ENCODE data around the gene NCKAP5.

Gene NCKAP5

DNA sequence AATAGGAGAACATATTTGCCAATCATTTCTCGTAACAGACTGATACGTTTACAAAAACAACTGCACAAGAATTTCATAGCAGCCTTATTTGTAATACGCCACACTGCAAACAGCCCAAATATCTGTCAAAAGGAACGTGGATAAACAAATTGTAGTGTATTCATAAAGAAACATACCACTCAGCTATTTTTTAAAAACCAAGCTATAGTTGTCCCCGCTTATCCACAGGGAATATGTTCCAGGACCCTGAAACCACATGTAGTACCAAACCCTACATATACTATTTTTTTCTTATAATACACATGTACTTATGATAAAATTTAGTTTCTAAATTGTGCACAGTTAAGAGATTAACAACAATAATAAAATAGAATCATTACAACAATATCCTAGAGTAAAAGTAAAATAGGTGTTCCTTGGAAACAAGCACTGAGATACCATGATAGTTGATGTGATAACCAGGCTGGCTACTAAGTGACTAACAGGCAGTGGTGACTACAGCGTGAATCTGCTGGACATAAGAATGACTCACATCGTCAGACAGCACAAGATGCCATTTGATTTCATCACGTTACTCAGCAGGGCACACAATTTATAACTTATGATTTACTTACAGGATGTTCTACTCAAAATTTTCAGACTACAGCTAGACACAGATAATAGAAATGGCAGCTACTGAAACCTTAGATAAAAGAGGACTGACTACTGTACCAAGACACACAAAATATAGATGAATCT, 367.4 kb downstream of the NCKAP5 start:
- Histone ChIP-seq H3K4me1 (ENCODE audit: insufficient read depth, low read length) (no peaks in the 10 kb centered on the region), H3K27me3 (ENCODE audit: insufficient read depth, low read length) (no peaks in the 10 kb centered on the region), H3K9ac (ENCODE audit: low read depth, low read length) (no peak overlapping the region), H3K27ac (ENCODE audit: low read depth, low read length) (no peak overlapping the region), H3K36me3 (ENCODE audit: insufficient read depth, low read length) (no peaks in the 10 kb centered on the region), H3K4me3 (ENCODE audit: low read length) (no peak overlapping the region), H3K9me3 (ENCODE audit: insufficient read depth, low read depth, low read length) (peaks cover under 1% of the 10 kb centered on the region; the same call in 1 of the 2 replicates)
- 92% methylated on average over 8 of the region's 8 CpGs for WGBS

GRCh38 chr2:133198678-133199077, 369.6 kb downstream of the NCKAP5 start:
- Histone ChIP-seq H3K4me3 (ENCODE audit: low read length) (no peak overlapping the region), H3K36me3 (ENCODE audit: insufficient read depth, low read length) (no peaks in the 10 kb centered on the region), H3K9me3 (ENCODE audit: insufficient read depth, low read depth, low read length) (no peaks in the 10 kb centered on the region), H3K27me3 (ENCODE audit: insufficient read depth, low read length) (no peaks in the 10 kb centered on the region), H3K4me1 (ENCODE audit: insufficient read depth, low read length) (no peaks in the 10 kb centered on the region), H3K27ac (ENCODE audit: low read depth, low read length) (no peak overlapping the region), H3K9ac (ENCODE audit: low read depth, low read length) (no peak overlapping the region)
- WGBS, result no CpG with 5 or more reads among the region's 1 CpG

- H3K27ac ChIP-seq (ENCODE audit: low read depth, low read length), result no peak overlapping the region
- 0 out of 2 replicates have a peak, but pooled peaks cover 2% of the 10 kb centered on the region for H3K9me3 ChIP-seq (ENCODE audit: insufficient read depth, low read depth, low read length)
- 82% methylated on average over 2 of the region's 2 CpGs for WGBS
- no peaks in the 10 kb centered on the region for H3K27me3 ChIP-seq (ENCODE audit: insufficient read depth, low read length)
- no peak overlapping the region for H3K9ac ChIP-seq (ENCODE audit: low read depth, low read length)
- no peaks in the 10 kb centered on the region for H3K36me3 ChIP-seq (ENCODE audit: insufficient read depth, low read length)
- H3K4me1 ChIP-seq (ENCODE audit: insufficient read depth, low read length), result no peaks in the 10 kb centered on the region
- H3K4me3 ChIP-seq (ENCODE audit: low read length), result no peak overlapping the region
Observed at GRCh38 chr2:133197156-133197555, 371.1 kb downstream of the NCKAP5 start.

DNA sequence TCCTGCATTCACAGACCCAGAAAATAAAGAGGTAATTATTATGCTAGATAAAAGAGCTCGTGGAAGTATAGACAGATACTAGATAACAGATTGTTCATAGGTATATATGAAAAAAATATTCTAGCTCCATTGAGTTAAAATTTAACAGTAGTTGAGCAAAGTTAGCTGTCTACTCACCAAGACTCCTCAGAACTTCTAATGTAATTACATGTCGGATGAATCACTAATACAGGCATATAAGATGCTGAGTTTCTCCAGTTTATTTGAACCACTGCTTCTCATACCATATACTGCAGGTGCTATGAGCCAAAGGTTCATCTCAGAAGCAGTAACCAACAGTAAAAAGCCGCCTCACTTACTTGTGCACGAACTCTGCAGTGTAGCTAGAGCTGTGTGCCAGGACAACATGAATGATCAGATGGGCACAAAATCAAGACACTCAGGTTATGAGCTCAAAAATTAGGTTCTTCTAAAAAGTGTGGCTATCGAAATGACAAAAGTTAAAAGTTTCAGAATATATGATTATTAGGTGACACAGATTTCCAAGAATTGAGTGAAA, 373.4 kb downstream of the NCKAP5 start:
- no peaks in the 10 kb centered on the region for H3K36me3 ChIP-seq (ENCODE audit: insufficient read depth, low read length)
- WGBS, result 94% methylated on average over 4 of the region's 5 CpGs
- no peak overlapping the region for H3K4me3 ChIP-seq (ENCODE audit: low read length)
- H3K9me3 ChIP-seq (ENCODE audit: insufficient read depth, low read depth, low read length), result 0 out of 2 replicates have a peak, but pooled peaks cover 2% of the 10 kb centered on the region
- H3K27ac ChIP-seq (ENCODE audit: low read depth, low read length), result no peak overlapping the region
- no peaks in the 10 kb centered on the region for H3K27me3 ChIP-seq (ENCODE audit: insufficient read depth, low read length)
- no peak overlapping the region for H3K9ac ChIP-seq (ENCODE audit: low read depth, low read length)
- no peaks in the 10 kb centered on the region for H3K4me1 ChIP-seq (ENCODE audit: insufficient read depth, low read length)

GRCh38 chr2:133194362-133194655, 374.0 kb downstream of the NCKAP5 start:
- Histone ChIP-seq H3K4me3 (ENCODE audit: low read length) (no peak overlapping the region), H3K9ac (ENCODE audit: low read depth, low read length) (no peak overlapping the region), H3K9me3 (ENCODE audit: insufficient read depth, low read depth, low read length) (0 out of 2 replicates have a peak, but pooled peaks cover 2% of the 10 kb centered on the region), H3K27me3 (ENCODE audit: insufficient read depth, low read length) (no peaks in the 10 kb centered on the region), H3K36me3 (ENCODE audit: insufficient read depth, low read length) (no peaks in the 10 kb centered on the region), H3K4me1 (ENCODE audit: insufficient read depth, low read length) (no peaks in the 10 kb centered on the region), H3K27ac (ENCODE audit: low read depth, low read length) (no peak overlapping the region)
- WGBS, result 94% methylated on average over 4 of the region's 4 CpGs

- H3K36me3 ChIP-seq (ENCODE audit: insufficient read depth, low read length), result no peaks in the 10 kb centered on the region
- no peak overlapping the region for H3K9ac ChIP-seq (ENCODE audit: low read depth, low read length)
- no peaks in the 10 kb centered on the region for H3K27me3 ChIP-seq (ENCODE audit: insufficient read depth, low read length)
- H3K27ac ChIP-seq (ENCODE audit: low read depth, low read length), result no peak overlapping the region
- 0 out of 2 replicates have a peak, but pooled peaks cover 2% of the 10 kb centered on the region for H3K9me3 ChIP-seq (ENCODE audit: insufficient read depth, low read depth, low read length)
- WGBS, result 92% methylated on average over 2 of the region's 7 CpGs
- H3K4me3 ChIP-seq (ENCODE audit: low read length), result no peak overlapping the region
- H3K4me1 ChIP-seq (ENCODE audit: insufficient read depth, low read length), result no peaks in the 10 kb centered on the region
Observed at GRCh38 chr2:133193544-133194361, 374.5 kb downstream of the NCKAP5 start.

DNA sequence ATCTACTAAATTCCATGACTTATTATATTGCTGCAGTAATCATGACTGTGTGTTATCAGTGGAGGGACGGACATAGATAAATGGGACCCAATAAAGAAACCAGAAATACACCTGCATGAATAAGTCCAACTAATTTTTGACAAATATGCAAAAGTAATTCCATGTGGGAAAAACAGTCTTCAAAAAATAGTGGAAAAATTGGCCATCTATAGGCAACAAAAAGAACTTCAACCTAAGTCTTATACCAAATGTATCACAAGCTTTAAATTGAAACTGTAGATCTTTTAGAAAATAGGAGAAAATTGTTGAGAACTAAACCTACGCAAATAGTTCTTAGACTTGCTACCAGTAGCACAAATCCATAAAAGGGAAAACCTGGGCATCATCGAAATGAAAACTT, 376.2 kb downstream of the NCKAP5 start:
- no peak overlapping the region for H3K9ac ChIP-seq (ENCODE audit: low read depth, low read length)
- WGBS, result 71% methylated on average over 1 of the region's 3 CpGs
- H3K9me3 ChIP-seq (ENCODE audit: insufficient read depth, low read depth, low read length), result 0 out of 2 replicates have a peak, but pooled peaks cover 2% of the 10 kb centered on the region
- H3K27me3 ChIP-seq (ENCODE audit: insufficient read depth, low read length), result no peaks in the 10 kb centered on the region
- no peak overlapping the region for H3K4me3 ChIP-seq (ENCODE audit: low read length)
- H3K4me1 ChIP-seq (ENCODE audit: insufficient read depth, low read length), result no peaks in the 10 kb centered on the region
- no peak overlapping the region for H3K27ac ChIP-seq (ENCODE audit: low read depth, low read length)
- no peaks in the 10 kb centered on the region for H3K36me3 ChIP-seq (ENCODE audit: insufficient read depth, low read length)

DNA sequence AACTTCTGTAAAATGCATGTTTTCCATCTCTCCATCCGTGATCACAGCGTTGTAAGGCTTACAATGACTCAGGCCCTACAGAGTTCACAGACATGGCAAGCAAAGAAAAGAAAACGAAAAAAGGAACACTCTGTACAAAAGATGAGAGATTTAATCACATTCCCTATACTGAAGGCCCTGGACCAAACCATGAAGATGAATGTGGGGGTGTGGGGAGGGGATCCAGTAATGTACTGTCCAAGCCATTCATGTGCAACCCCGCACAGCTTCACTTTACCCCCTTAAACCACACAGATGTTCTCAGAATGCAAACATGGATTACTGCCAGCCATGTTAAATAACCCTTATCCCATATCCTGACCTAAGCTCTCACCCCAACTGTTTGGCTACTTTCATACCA, 391.1 kb downstream of the NCKAP5 start:
- Histone ChIP-seq H3K9me3 (ENCODE audit: insufficient read depth, low read depth, low read length) (no peaks in the 10 kb centered on the region), H3K4me3 (ENCODE audit: low read length) (no peak overlapping the region), H3K27ac (ENCODE audit: low read depth, low read length) (no peak overlapping the region), H3K9ac (ENCODE audit: low read depth, low read length) (no peak overlapping the region), H3K4me1 (ENCODE audit: insufficient read depth, low read length) (0 out of 2 replicates have a peak, but pooled peaks cover 4% of the 10 kb centered on the region), H3K36me3 (ENCODE audit: insufficient read depth, low read length) (no peaks in the 10 kb centered on the region), H3K27me3 (ENCODE audit: insufficient read depth, low read length) (no peaks in the 10 kb centered on the region)
- 100% methylated on average over 3 of the region's 4 CpGs for WGBS

DNA sequence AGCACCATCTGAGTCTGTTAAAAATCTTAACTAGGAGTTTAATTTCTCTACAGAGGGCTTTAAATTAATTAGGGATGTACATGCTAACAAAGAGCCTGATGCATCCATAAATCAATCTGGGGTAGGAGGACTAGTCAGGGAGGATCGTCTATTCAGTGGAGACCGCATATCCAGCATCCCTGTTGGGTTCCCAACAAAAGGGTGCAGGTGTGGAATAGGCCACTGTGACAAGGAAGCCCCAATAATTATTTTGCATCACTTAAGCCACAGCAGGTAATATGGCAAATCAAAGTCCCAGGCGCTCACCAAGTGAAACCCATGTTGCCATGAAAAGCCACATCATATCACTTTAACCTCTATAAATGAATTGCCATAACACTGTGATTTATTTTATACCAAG, 392.3 kb downstream of the NCKAP5 start:
- WGBS, result 95% methylated on average over 3 of the region's 3 CpGs
- no peaks in the 10 kb centered on the region for H3K27me3 ChIP-seq (ENCODE audit: insufficient read depth, low read length)

GRCh38 chr2:133173224-133173623, 395.0 kb downstream of the NCKAP5 start:
- Histone ChIP-seq H3K27ac (ENCODE audit: low read depth, low read length) (no peak overlapping the region), H3K9ac (ENCODE audit: low read depth, low read length) (no peak overlapping the region), H3K4me1 (ENCODE audit: insufficient read depth, low read length) (no peaks in the 10 kb centered on the region)

More for the DNA sequence above, 392.3 kb downstream of the NCKAP5 start:
- Histone ChIP-seq H3K4me1 (ENCODE audit: insufficient read depth, low read length) (0 out of 2 replicates have a peak, but pooled peaks cover 4% of the 10 kb centered on the region), H3K9ac (ENCODE audit: low read depth, low read length) (no peak overlapping the region), H3K36me3 (ENCODE audit: insufficient read depth, low read length) (no peaks in the 10 kb centered on the region), H3K9me3 (ENCODE audit: insufficient read depth, low read depth, low read length) (no peaks in the 10 kb centered on the region), H3K4me3 (ENCODE audit: low read length) (no peak overlapping the region), H3K27ac (ENCODE audit: low read depth, low read length) (no peak overlapping the region)

DNA sequence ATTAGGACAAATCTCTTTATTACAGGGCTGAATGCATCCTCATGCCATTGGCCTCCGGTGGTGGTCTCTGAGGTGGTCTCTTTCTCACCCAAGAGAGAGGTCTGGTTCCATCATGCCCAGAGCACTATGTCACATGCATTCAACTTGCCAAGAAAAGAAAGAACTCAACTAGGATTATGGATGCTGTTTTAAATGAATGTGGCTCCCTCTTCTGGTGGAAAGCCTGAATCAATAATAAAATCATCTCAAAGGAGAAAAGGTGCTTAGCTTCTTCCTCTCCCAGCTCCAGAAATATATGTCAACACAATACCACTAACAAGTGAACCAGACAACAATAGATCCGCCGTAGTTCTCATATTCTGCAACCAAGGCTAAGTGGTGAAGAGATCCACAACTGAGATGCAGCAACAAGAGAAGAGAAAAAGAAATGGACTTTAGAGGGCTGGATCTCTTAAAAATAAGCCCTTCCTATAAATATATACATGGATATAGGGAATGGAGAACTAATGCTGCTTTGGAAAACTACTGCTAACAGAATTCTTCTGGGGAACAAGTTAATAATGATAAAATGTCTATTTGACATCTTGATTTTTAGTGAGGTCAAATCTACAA, 396.8 kb downstream of the NCKAP5 start:
- H3K36me3 ChIP-seq (ENCODE audit: insufficient read depth, low read length), result no peaks in the 10 kb centered on the region
- H3K9ac ChIP-seq (ENCODE audit: low read depth, low read length), result no peak overlapping the region
- H3K4me3 ChIP-seq (ENCODE audit: low read length), result no peak overlapping the region
- no peaks in the 10 kb centered on the region for H3K4me1 ChIP-seq (ENCODE audit: insufficient read depth, low read length)
- no peaks in the 10 kb centered on the region for H3K9me3 ChIP-seq (ENCODE audit: insufficient read depth, low read depth, low read length)
- no peaks in the 10 kb centered on the region for H3K27me3 ChIP-seq (ENCODE audit: insufficient read depth, low read length)
- H3K27ac ChIP-seq (ENCODE audit: low read depth, low read length), result no peak overlapping the region
- WGBS, result 31% methylated on average over 3 of the region's 3 CpGs

More at GRCh38 chr2:133173224-133173623, 395.0 kb downstream of the NCKAP5 start:
- no peak overlapping the region for H3K4me3 ChIP-seq (ENCODE audit: low read length)
- H3K9me3 ChIP-seq (ENCODE audit: insufficient read depth, low read depth, low read length), result no peaks in the 10 kb centered on the region
- H3K27me3 ChIP-seq (ENCODE audit: insufficient read depth, low read length), result no peaks in the 10 kb centered on the region
- no peaks in the 10 kb centered on the region for H3K36me3 ChIP-seq (ENCODE audit: insufficient read depth, low read length)
